ENCODE results near the gene DNMT3A.

DNMT3A gene

DNA sequence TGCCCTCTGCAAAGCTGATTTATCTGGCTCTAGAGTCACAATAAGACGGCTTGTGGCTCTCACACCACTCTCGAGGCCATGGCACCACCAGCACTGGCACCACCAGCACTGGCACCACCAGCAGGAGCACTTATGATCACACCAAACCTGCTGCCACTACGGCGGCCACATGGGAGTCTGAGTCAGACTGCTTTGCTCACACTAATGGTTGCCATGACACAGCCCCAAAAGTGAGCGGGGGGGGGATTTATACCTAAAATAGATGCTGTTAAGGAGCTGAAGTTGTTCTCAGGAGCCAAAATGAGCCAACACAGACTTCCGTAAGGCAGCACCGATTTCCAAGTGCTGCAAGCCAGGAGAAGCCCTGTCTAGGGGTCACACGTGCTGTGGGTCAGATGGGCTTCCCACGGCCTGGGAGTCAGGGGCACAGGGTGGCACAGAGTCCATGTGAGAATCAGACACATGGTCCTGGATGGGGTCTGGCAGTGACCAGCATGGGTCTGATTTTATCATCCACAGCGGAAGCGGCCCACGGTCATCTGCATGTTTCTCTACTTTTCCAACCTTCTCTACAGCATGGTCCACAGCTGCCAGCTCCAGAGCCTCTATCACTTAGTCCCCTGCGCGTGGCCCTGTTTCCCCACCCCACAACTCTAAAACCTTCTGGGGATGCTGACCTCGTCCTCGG lies 16.7 kb downstream of the DNMT3A start:
- no peak for DNase-seq (ENCODE audit: low spot score)

- DNase-seq (ENCODE audit: low spot score) = no peak
Measured at GRCh38 chr2:25324251-25324650, 17.5 kb downstream of the DNMT3A start.

DNA sequence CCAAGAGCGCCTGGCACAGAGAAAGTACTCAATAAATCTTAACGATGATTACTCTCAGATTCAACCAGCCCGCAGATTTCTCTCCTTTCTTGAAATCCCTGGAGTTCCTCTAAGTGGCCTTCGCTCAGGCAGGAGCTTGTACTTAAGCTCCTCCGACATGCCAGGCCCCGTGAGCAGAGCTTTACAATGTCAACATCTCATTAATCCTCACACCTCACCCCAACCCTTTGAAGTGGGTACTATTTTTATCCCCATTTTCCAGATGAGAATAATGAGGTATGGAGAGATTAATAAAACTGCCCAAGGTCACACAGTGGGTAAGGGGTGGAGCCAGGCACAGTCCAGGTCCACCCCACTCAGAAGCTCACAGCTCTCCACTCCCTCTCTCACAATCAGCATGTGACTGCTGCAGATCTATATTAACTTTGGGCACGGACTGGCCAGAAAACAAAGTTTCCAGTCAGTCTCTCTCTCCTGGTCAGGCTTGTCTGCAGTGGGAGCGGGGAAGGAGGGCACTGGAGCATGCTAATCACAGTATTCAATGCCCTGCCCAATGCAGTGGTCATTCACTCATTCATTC lies 18.0 kb downstream of the DNMT3A start:
- no peak for DNase-seq (ENCODE audit: low spot score)

GRCh38 chr2:25323042-25323514 lies 18.6 kb downstream of the DNMT3A start:
- no peak for DNase-seq (ENCODE audit: low spot score)

GRCh38 chr2:25322312-25322711 lies 19.4 kb downstream of the DNMT3A start:
- no peak for DNase-seq (ENCODE audit: low spot score)

DNA sequence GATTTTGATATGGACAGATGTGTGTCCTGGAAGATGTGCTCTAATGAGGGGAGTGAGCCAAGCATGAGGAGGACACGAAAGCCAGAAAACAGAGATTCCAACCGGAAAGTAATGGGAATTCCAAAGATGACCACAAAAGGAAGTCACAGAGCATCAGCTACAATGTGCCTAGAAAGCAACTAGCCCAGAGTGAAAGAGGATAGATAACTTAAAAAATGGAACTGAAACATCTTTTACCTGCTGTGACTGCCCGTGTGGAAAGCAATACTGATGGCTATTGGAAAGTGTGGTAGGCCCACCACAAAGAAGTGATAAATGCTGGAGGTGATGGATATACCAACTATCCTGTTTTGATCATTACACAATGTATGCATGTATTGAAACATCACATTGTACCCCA lies 21.6 kb downstream of the DNMT3A start:
- DNase-seq (ENCODE audit: low spot score) = no peak

- no peak for DNase-seq (ENCODE audit: low spot score)
Measured at GRCh38 chr2:25316101-25316500, 25.6 kb downstream of the DNMT3A start.

GRCh38 chr2:25315316-25315680 lies 26.4 kb downstream of the DNMT3A start:
- no peak for DNase-seq (ENCODE audit: low spot score)

- DNase-seq (ENCODE audit: low spot score) = peak; percentile 60
Measured at GRCh38 chr2:25314514-25315315, 27.0 kb downstream of the DNMT3A start.

DNA sequence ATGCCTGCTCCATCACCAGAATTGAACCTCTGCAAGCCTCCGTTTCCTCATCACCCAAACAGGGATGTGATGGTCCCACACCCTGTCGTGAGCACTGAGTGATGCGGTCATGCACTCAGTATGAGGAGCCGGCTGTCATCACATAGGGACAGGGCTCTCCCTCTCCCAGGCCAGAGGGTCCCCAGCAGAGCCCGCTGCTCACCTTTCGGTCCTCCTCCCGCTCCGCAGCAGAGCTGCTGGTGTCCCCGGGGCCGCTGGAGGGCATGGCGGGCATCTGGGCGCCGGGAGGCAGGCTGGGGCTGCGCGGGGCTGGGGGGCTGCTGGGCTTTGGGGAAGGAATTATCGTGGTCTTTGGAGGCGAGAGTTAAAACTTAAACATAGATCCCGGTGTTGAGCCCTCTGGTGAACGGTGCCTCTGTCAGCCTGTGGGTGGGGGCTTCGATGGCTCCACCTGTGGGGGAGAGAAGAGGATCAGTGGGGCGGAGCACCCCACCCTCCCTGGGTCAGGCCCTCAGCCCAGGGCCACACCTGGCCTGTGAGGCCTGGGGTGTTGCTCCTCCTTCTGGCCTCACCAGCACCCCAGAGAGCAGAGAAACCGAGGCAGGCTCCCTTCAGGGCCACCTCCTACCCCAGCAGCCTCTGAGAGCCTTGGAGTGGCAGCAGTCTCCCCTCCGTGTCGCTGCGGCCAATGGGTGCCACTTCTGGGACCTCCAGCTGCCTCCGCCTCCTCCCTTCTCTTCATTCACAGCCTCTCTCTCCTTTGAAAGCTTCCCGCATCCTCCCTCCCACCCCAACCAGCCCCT lies 27.8 kb downstream of the DNMT3A start:
- no peak for DNase-seq (ENCODE audit: low spot score)

DNA sequence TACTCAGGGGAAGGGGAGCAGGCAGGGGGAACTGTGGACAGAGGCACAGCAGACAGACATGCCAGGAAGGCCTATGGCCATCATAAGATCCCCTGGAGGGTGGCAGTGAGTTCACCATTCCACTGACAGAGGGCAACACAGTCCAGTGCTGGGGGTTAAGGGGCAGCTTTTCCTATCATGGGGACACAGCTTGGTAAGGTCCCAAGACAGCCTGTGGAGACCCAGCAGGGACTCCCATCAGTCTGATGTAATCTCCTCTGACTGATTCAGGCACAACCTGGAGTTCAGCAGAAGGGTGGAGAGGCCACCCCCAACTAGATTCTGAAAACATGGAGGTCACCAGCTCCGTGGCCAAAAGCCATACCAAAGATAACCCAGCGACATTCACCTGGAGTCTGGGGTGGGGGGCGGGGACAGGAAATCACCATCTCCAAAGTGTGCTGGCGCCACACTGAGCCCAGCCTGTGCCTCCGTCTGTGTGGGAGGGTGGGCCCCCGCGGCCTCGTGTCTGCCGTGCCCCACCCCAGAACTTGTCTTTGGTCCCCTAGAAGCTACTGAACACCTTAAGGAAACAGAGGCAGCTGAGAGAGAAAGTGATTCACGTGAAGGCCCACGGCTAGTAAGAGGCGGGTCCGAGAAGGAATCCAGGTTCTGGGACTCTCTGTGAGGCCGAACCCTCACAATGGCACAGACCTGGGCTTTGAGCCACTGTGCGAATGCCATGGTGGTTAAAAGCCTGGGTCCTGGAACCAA lies 28.6 kb downstream of the DNMT3A start:
- DNase-seq (ENCODE audit: low spot score) = no peak

DNA sequence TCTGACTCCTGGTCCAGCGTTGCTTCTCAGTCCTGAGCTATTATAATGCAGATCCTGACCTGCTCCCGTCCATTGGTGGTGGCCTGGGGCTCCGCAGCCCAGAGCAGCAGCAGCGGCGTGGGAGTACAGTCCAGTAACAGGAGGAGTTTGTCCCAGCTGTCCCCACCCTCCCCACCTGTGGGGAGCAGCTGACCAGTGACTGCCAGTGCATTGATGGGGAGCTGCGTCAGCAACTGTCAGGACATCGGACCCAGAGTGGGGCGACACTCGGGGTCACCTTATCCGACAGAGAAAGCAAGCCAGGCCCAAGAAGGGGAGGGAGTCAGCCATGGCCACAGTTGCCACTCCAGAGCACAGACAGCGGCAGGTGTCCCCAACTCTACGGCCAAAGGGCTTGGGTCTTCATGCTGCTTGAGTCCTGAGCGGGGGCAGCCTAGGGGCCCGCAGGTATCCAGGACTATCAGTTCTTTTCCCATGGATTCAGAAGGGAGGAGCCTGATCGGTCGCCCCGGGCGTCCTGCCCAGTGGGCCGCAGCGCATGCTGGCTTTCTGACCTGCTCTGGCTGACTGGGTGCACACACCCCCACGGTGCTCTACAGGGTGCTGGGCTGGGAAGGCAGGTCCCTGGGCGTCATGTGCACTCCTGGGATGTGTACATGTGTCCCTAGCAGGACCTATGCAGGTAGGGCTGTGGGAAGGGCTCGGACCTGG lies 29.7 kb downstream of the DNMT3A start:
- no peak for DNase-seq (ENCODE audit: low spot score)

- peak; percentile 65 for DNase-seq (ENCODE audit: low spot score)
Measured at GRCh38 chr2:25310965-25311864, 30.5 kb downstream of the DNMT3A start.

DNA sequence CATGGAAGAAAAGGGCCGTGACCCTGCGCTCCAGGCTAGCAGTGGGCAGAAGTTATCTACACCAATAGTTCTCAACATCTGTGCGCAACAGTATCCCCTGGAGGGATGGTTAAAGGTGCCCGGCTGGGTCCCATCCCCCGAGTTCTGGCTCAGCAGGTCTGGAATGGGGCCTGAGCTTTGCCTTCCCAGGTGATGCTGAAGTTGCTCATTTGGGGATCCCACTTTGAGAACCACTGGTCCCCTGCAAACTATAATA lies 31.1 kb downstream of the DNMT3A start:
- no peak for DNase-seq (ENCODE audit: low spot score)

GRCh38 chr2:25309402-25309801 lies 32.3 kb downstream of the DNMT3A start:
- peak; percentile 77 for DNase-seq (ENCODE audit: low spot score)

GRCh38 chr2:25308599-25308998 lies 33.1 kb downstream of the DNMT3A start:
- no peak for DNase-seq (ENCODE audit: low spot score)

- DNase-seq (ENCODE audit: low spot score) = no peak
Measured at GRCh38 chr2:25307949-25308557, 33.7 kb downstream of the DNMT3A start.

- peak; percentile 88 for DNase-seq (ENCODE audit: low spot score)
Measured at GRCh38 chr2:25306777-25307368, 34.9 kb downstream of the DNMT3A start.

DNA sequence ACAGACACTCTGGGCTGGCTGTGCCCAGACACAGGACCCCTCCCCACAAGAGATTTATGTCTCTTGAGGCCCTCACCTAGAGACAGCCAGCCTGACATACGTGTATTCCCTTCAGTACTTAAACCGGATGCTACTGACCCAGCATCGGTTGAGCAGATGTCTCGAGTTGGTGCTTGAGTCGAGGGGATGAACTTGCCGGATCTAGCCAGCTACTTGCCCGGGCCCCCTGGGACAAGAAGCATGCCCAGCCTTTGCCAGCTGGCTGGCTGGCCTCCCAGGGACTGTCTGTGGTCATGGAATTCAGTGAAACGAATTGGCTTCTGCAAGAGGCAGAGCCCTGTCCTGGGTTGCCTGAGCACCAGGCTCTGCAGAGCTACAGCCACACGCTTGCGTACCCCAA lies 36.0 kb downstream of the DNMT3A start:
- DNase-seq (ENCODE audit: low spot score) = peak; percentile 70
